Lung (tissue), 12 donors: ENCODE measurements around the gene CRK. TPM values are rescaled to one million over a fixed set of nuclear protein-coding genes. Genes with fewer than 3 reads are reported as not detected.
"Not testable (repeated sequence)": the region's sequence is repeated elsewhere in the genome, so short reads cannot be mapped to it uniquely, and the experiment has no call there.

Experiments
- ATAC-seq: fragments of 200-7000 bp; cut with Tn5 transposase; one replicate; pipeline ENCODE4 v1.9.1; 2020; ENCODE audit warnings: moderate number of reproducible peaks; ENCODE audit not compliant: insufficient read depth, low FRiP score
- DNase-seq, 3 donors: peaks; one replicate each; pipeline ENCODE4 v3.0.0-alpha.2; 2013 to 2017
- H3K27ac ChIP-seq, 2 donors: one replicate each; pipeline ENCODE4 v1.5.1; 2013; ENCODE audit warnings: mild to moderate bottlenecking in 2 of 2, moderate library complexity in 2 of 2, control low read depth in 1 of 2, inconsistent platforms in 1 of 2, low read depth in 1 of 2, low read length in 1 of 2
- H3K27me3 ChIP-seq, 3 donors: one replicate each; pipeline ENCODE4 v1.5.1; 2013; ENCODE audit warnings: low read length in 2 of 3; ENCODE audit not compliant: control insufficient read depth in 3 of 3, insufficient read depth in 3 of 3
- H3K36me3 ChIP-seq, 4 donors: one replicate each; pipeline ENCODE4 v1.5.1; 2013; ENCODE audit warnings: low read length in 4 of 4, mild to moderate bottlenecking in 1 of 4, moderate library complexity in 1 of 4; ENCODE audit not compliant: control insufficient read depth in 4 of 4, insufficient read depth in 4 of 4
- H3K4me1 ChIP-seq, 5 donors: one replicate each; pipeline ENCODE4 v1.5.1; 2013; ENCODE audit warnings: low read length in 5 of 5, mild to moderate bottlenecking in 2 of 5, moderate library complexity in 1 of 5; ENCODE audit not compliant: control insufficient read depth in 5 of 5, insufficient read depth in 5 of 5
- H3K4me3 ChIP-seq: one replicate; pipeline ENCODE4 v1.5.1; 2013; ENCODE audit warnings: mild to moderate bottlenecking, control low read depth, moderate library complexity
- H3K9ac ChIP-seq, 2 donors: one replicate each; pipeline ENCODE4 v1.5.1; 2013; ENCODE audit warnings: low read length in 2 of 2, control low read depth in 1 of 2; ENCODE audit not compliant: insufficient read depth in 1 of 2
- H3K9me3 ChIP-seq, 4 donors: one replicate each; pipeline ENCODE4 v1.5.1; 2013; ENCODE audit warnings: low read length in 3 of 4, mild to moderate bottlenecking in 1 of 4, moderate library complexity in 1 of 4; ENCODE audit not compliant: control insufficient read depth in 4 of 4, insufficient read depth in 3 of 4
- WGBS, 2 donors: extraction: QIAGEN DNeasy Blood & Tissue Kit; methylation state at CpG; one replicate each; pipeline ENCODE4 v1.1.7; 2013; 5-methylcytosine and 5-hydroxymethylcytosine counted together
- polyA plus RNA-seq, 2 donors: library from polyadenylated mRNA; stranded (reverse); fragments of 200-250 nt; gene quantifications; one replicate each; pipeline ENCODE4 v1.2.1, GENCODE V29; 2013
- total RNA-seq, 2 donors: library from RNA; depleted of rRNA in 1 of 2; stranded (reverse); fragments of >200 nt in 1 of 2; gene quantifications; one replicate each; pipeline ENCODE4 v1.2.1, GENCODE V29; 2014 to 2021
- TF ChIP-seq, protein P1 (sequence below): IDR thresholded peaks from 2 replicates; pipeline ENCODE4 v1.5.1; 2012; ENCODE audit warnings: mild to moderate bottlenecking; ENCODE audit errors: control extremely low read depth, extremely low read depth
- donor health status: control.
- donor health status: control.
- donor health status: Bipolar disorder and iron deficiency.
- donor health status: healthy.
- donor health status: DM: yes; HTN: yes; CAD: no.

Gene CRK
- total and polyA plus RNA-seq, 4 donors, result 29.3 to 67.5 (median 49.5) TPM

DNA sequence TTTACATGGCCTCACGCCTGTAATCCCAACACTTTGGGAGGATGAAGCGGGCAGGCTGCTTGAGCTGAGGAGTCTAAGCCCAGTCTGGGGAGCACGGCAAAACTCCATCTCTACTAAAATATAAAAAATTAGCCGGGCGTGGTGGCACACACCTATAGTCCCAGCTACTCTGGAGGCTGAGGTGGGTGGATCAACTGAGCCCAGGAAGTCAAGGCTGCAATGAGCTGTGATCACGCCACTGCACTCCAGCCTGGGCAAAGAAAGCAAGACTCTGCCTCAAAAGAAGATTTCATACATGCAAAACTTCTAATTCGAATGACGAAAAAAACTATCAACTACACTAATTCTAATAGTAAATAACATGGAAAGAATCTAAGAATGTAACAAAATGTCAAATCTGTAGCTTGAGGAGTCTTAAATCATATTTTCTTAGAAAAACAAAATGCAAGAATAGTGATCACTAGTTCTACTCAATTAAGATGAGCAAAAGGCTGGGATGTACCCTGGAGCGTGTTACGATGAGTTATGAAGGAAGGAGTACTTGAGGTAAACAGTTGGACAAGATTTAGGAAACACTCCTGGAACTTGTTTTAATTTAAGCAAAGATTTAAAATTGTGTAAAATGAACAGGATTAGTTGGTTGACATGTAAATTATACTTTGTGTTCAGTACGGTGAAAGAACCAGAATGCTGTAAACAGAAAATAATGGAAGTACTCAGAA lies 76.7 kb downstream of the CRK start:
- no peak overlapping the region for H3K27ac ChIP-seq
- H3K4me1 ChIP-seq, result peaks cover 5 to 54% (median 23%) of the 10 kb centered on the region in 5 donors
- H3K27me3 ChIP-seq, result no peaks in the 10 kb centered on the region
- no peaks in the 10 kb centered on the region for H3K9me3 ChIP-seq
- ATAC-seq (no peak), DNase-seq (no peak)
- 63 to 76% methylated on average over 11 of the region's 11 CpGs for WGBS, 2 donors
- TF ChIP-seq, protein P1, sequence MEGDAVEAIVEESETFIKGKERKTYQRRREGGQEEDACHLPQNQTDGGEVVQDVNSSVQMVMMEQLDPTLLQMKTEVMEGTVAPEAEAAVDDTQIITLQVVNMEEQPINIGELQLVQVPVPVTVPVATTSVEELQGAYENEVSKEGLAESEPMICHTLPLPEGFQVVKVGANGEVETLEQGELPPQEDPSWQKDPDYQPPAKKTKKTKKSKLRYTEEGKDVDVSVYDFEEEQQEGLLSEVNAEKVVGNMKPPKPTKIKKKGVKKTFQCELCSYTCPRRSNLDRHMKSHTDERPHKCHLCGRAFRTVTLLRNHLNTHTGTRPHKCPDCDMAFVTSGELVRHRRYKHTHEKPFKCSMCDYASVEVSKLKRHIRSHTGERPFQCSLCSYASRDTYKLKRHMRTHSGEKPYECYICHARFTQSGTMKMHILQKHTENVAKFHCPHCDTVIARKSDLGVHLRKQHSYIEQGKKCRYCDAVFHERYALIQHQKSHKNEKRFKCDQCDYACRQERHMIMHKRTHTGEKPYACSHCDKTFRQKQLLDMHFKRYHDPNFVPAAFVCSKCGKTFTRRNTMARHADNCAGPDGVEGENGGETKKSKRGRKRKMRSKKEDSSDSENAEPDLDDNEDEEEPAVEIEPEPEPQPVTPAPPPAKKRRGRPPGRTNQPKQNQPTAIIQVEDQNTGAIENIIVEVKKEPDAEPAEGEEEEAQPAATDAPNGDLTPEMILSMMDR, result no peak
- H3K36me3 ChIP-seq, result peaks cover 0 to 8% (median 2%) of the 10 kb centered on the region in 4 donors
- H3K9ac ChIP-seq, result no peak overlapping the region
- H3K4me3 ChIP-seq, result no peak overlapping the region

DNA sequence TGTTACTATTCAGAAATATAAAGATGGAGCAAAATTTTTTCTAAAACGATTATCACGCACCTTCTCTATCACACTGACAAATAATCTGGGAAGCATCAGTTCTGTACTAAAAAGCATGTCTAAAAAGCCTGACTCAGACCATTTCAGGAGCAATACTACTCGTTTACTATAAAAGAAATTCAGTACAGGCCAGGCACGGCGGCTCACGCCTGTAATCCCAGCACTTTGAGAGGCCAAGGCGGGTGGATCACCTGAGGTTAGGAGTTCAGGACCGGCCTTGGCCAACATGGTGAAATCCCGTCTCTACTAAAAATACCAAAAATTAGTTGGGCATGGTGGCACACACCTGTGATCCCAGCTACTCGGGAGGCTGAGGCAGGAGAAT lies 77.6 kb downstream of the CRK start:
- not testable (repeated sequence) for H3K36me3 ChIP-seq, H3K9ac ChIP-seq, H3K9me3 ChIP-seq, H3K27me3 ChIP-seq, H3K27ac ChIP-seq, ATAC-seq, H3K4me3 ChIP-seq, DNase-seq
- H3K4me1 ChIP-seq, result peaks cover 10 to 52% (median 26%) of the 10 kb centered on the region in 5 donors
- 84 to 89% methylated on average over 10 of the region's 10 CpGs for WGBS, 2 donors

DNA sequence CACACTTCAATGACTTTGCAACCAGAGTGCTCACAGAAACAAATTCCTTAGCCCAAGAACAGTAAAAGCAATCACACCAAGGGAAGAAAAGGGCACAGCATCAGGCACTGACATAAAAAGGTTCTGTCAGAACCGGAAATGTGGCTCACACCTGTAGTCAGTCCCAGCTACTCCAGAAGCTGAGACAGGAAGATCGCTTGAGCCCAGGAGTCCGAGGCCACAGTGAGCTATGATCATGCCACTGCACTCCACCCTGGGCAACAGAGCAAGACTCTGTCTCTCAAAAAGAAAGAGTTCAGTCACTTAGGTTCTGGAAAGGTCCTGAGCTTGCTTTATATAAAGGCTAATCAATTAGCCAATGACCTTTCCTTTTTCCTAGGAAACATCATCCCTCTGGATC lies 78.7 kb downstream of the CRK start:
- 71 to 82% methylated on average over 3 of the region's 3 CpGs for WGBS, 2 donors
- Histone ChIP-seq H3K4me1 (peaks cover 10 to 52% (median 26%) of the 10 kb centered on the region in 5 donors), H3K36me3 (peaks cover 0 to 4% (median under 1%) of the 10 kb centered on the region in 4 donors), H3K27ac (peak overlapping the region in 1 of 2 donors; percentile 17), H3K9ac (no peak overlapping the region), H3K9me3 (no peaks in the 10 kb centered on the region), H3K27me3 (no peaks in the 10 kb centered on the region), H3K4me3 (no peak overlapping the region)
- ATAC-seq (no peak), DNase-seq (no peak)
- TF ChIP-seq, protein P1, result no peak

DNA sequence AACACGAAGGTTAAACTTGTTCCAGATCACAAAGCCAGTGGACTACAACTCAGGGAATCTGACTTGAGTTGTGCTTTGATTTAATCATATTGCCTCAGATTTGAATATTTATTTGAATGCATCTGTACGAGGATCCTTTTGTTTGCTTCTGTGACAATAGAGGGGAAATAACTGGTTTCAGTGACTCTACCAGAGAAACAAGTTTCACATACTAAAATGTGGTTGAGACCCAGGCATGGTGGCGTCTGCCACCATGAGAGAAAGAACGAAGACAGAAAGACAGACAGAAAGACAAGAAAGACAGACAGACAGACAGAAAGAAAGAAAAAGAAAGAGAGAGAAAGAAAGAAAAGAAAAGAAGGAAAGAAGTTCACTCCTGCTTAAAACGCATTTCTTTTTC lies 80.0 kb downstream of the CRK start:
- Histone ChIP-seq H3K27ac (no peak overlapping the region), H3K36me3 (peaks cover 0 to 4% (median under 1%) of the 10 kb centered on the region in 4 donors), H3K4me3 (no peak overlapping the region), H3K27me3 (no peaks in the 10 kb centered on the region), H3K9me3 (no peaks in the 10 kb centered on the region), H3K4me1 (peaks cover 10 to 51% (median 22%) of the 10 kb centered on the region in 5 donors), H3K9ac (no peak overlapping the region)
- TF ChIP-seq, protein P1, result no peak
- ATAC-seq, result no peak
- DNase-seq, result no peak
- whole genome bisulfite sequencing, 2 donors, result 49 to 63% methylated on average over 5 of the region's 5 CpGs
